Ovary (tissue), 9 donors: ENCODE measurements around the gene KMO. TPM values are rescaled to one million over a fixed set of nuclear protein-coding genes. Genes with fewer than 3 reads are reported as not detected.

ENCODE experiments used
- DNase-seq, 5 donors: peaks; one replicate each; pipeline ENCODE4 v3.0.0-alpha.2; 2019 to 2020
- H3K27ac ChIP-seq, 2 donors: fragments of 200-600 bp; one replicate each; pipeline versions ENCODE4 v1.5.1 to v1.8.0; 2019 to 2022
- H3K27me3 ChIP-seq: fragments of 200-600 bp; one replicate; pipeline ENCODE4 v1.8.0; 2022
- H3K36me3 ChIP-seq: fragments of 200-600 bp; sonication (generic); one replicate; pipeline ENCODE4 v1.5.1; 2019
- H3K4me1 ChIP-seq: one replicate; pipeline ENCODE4 v1.8.1; 2013; ENCODE audit warnings: mild to moderate bottlenecking, moderate library complexity; ENCODE audit not compliant: insufficient read depth
- H3K4me3 ChIP-seq: fragments of 200-600 bp; sonication (generic); one replicate; pipeline ENCODE4 v1.5.1; 2017
- H3K9me3 ChIP-seq, 2 donors: fragments of 200-600 bp in 1 of 2; sonication (generic) in 1 of 2; one replicate each; pipeline versions ENCODE4 v1.5.1 to v1.8.1; 2013 to 2019; ENCODE audit warnings: mild to moderate bottlenecking in 1 of 2, moderate library complexity in 1 of 2
- CTCF ChIP-seq, 3 donors: fragments of 450-650 bp in 2 of 3; fragments of 200-600 bp in 1 of 3; IDR thresholded peaks; one replicate each; pipeline versions ENCODE4 v1.5.1 to v1.8.0; 2016 to 2022; ENCODE audit warnings: antibody characterized with exemption in 3 of 3, mild to moderate bottlenecking in 1 of 3
- EP300 ChIP-seq: sonication (generic); formaldehyde crosslinking; IDR thresholded peaks from one replicate; pipeline ENCODE4 v1.6.1; 2017; ENCODE audit warnings: antibody characterized with exemption
- POLR2A ChIP-seq: fragments of 450-650 bp; IDR thresholded peaks from one replicate; pipeline ENCODE4 v1.6.1; 2017; ENCODE audit warnings: antibody characterized with exemption, mild to moderate bottlenecking, moderate library complexity
- WGBS, 3 donors: extraction: QIAGEN DNeasy Blood & Tissue Kit in 1 of 3; methylation state at CpG; one replicate each; pipeline versions ENCODE4 v1.1.5 to v1.1.7; 2013 to 2017; 5-methylcytosine and 5-hydroxymethylcytosine counted together
- intact Hi-C, 4 donors: fragments of 100-400 bp; cut with DNase I; formaldehyde crosslinking; loops; one replicate each; pipeline versions ENCODE4 v1.11.0 to v1.15.1; 2022 to 2023
- polyA plus RNA-seq, 2 donors: library from polyadenylated mRNA; stranded (reverse); fragments of 200-250 nt in 1 of 2; fragments of 350-450 nt in 1 of 2; fragmentation: Illumina TruSeq in 1 of 2; extraction: RNeasy Lipid Tissue Mini Kit (QIAGEN cat#74804) in 1 of 2; gene quantifications; one replicate each; pipeline ENCODE4 v1.2.3, GENCODE V29; 2013 to 2014
- total RNA-seq, 7 donors: library from RNA; depleted of rRNA in 2 of 7; stranded (reverse); fragments of >200 nt in 2 of 7; fragmentation: NEBNext Ultra II Directional in 3 of 7; extraction: Animal tissue kit (Norgen Biotek cat#: 25700) in 3 of 7; gene quantifications; one replicate each; pipeline versions ENCODE4 v1.1.0 to v1.2.4, GENCODE V29; 2016 to 2023
- donor health status: DM: no; HTN: no; CAD: no; lungs with moderate emphysema.
- donor health status: DM: no; HTN: no; CAD: no.
- donor health status: Bipolar disorder and iron deficiency.
- donor health status: DM: yes; HTN: yes; CAD: no.
- donor health status: DM: no; HTN: no; CAD: no.
- donor health status: DM: yes; HTN: yes; CAD: no.

The KMO gene
- total and polyA plus RNA-seq, 9 donors, result 0.12 to 2.0 (median 0.43) TPM; not detected in 1

- DNase-seq, result no peak
- H3K27ac ChIP-seq, result no peak overlapping the region
- H3K27me3 ChIP-seq, result no peaks in the 10 kb centered on the region
- no peaks in the 10 kb centered on the region for H3K36me3 ChIP-seq
- H3K4me3 ChIP-seq, result no peak overlapping the region
- no peaks in the 10 kb centered on the region for H3K9me3 ChIP-seq
- TF ChIP-seq EP300, result no peak
- intact Hi-C loops, result no loop called here
- peaks cover 6% of the 10 kb centered on the region for H3K4me1 ChIP-seq
Measured at GRCh38 chr1:241637046-241637590, 104.9 kb downstream of the KMO start.

- Histone ChIP-seq H3K4me1 (peaks cover 6% of the 10 kb centered on the region), H3K36me3 (no peaks in the 10 kb centered on the region), H3K27me3 (no peaks in the 10 kb centered on the region), H3K9me3 (no peaks in the 10 kb centered on the region), H3K4me3 (no peak overlapping the region), H3K27ac (no peak overlapping the region)
- WGBS, 3 donors, result 83 to 89% (median 88%) methylated on average over 4 of the region's 4 CpGs
- DNase-seq, result no peak
- intact Hi-C loops, result no loop called here
- TF ChIP-seq POLR2A (no peak), EP300 (no peak), CTCF (IDR thresholded peaks at IDR 0.05) (no peak)
Measured at GRCh38 chr1:241637604-241638003, 105.4 kb downstream of the KMO start.

DNA sequence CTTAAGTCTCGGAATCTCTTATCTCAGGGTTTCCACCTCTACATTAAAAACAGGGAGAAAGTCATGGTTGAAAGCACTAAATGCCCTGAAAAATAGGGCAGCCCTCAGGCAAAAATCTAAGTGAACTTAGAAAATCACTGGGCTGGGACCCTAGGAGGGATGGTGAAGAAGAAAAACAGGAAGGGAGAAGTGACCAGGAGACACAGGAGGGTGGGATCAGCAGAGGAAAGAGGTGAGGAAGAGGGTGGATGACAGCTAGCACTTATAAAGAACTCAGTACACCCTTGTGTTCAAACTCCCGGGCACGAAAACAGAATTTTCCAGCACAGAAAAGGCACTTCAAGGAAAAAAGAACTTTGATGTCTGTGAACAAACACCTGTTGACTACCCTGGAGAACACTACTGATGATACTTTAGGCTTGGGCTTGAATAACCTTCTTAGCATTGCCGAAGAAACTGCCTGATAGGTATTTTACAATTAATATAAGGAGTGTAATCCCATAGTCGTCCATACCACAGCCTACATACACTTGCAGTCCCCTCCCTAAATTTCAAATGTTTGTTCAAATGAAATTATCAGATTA lies 106.0 kb downstream of the KMO start:
- 75 to 84% (median 75%) methylated on average over 5 of the region's 5 CpGs for WGBS, 3 donors
- DNase-seq, result no peak

GRCh38 chr1:241638909-241639622 lies 106.9 kb downstream of the KMO start:
- Histone ChIP-seq H3K27ac (no peak overlapping the region), H3K27me3 (no peaks in the 10 kb centered on the region), H3K4me3 (peak overlapping the region; percentile 91), H3K36me3 (no peaks in the 10 kb centered on the region), H3K4me1 (peaks cover 6% of the 10 kb centered on the region), H3K9me3 (no peaks in the 10 kb centered on the region)
- no peak for DNase-seq
- no peak for TF ChIP-seq EP300
- 11 to 14% (median 12%) methylated on average over 11 of the region's 11 CpGs for whole genome bisulfite sequencing, 3 donors
- intact Hi-C loops, result no loop called here

More for the DNA sequence above, 106.0 kb downstream of the KMO start:
- TF ChIP-seq EP300 (no peak), CTCF (IDR thresholded peaks at IDR 0.05) (no peak), POLR2A (no peak)
- intact Hi-C loops, result no loop called here
- Histone ChIP-seq H3K27ac (no peak overlapping the region), H3K36me3 (no peaks in the 10 kb centered on the region), H3K4me1 (peaks cover 6% of the 10 kb centered on the region), H3K27me3 (no peaks in the 10 kb centered on the region), H3K9me3 (no peaks in the 10 kb centered on the region), H3K4me3 (no peak overlapping the region)

GRCh38 chr1:241639623-241640148 lies 107.5 kb downstream of the KMO start:
- intact Hi-C loops, result no loop called here
- no peaks in the 10 kb centered on the region for H3K27me3 ChIP-seq
- H3K4me1 ChIP-seq, result peaks cover 6% of the 10 kb centered on the region
- TF ChIP-seq CTCF (IDR thresholded peaks at IDR 0.05), result no peak
- no peak for TF ChIP-seq EP300
- no peak for TF ChIP-seq POLR2A
- H3K4me3 ChIP-seq, result peak overlapping the region; percentile 91
- WGBS, 3 donors, result 1% methylated on average over 31 to 42 of the region's 42 CpGs
- H3K9me3 ChIP-seq, result no peaks in the 10 kb centered on the region
- no peaks in the 10 kb centered on the region for H3K36me3 ChIP-seq
- peak in 4 of 5 donors; percentile 26 to 63 (median 49) for DNase-seq
- H3K27ac ChIP-seq, result peak overlapping the region; percentile 58 to 85
